ENCODE data around the gene CCDC175.

- TF ChIP-seq POLR2A (IDR thresholded peaks at IDR 0.05) (no peak), EP300 (IDR thresholded peaks at IDR 0.05; ENCODE audit: low read depth) (no peak), CTCF (IDR thresholded peaks at IDR 0.05) (no peak)
Measured at GRCh38 chr14:59566725-59567124, 9.9 kb downstream of the CCDC175 start.
